Neural cell (in vitro differentiated cells): Measurements from ENCODE around the gene TMEM86A.

Source experiments
- CTCF ChIP-seq: fragments of 450-650 bp; IDR thresholded peaks from 2 replicates; pipeline ENCODE4 v1.5.1; 2014; ENCODE audit warnings: antibody characterized with exemption, mild to moderate bottlenecking, moderate library complexity; ENCODE audit not compliant: poor library complexity, severe bottlenecking
- EP300 ChIP-seq: fragments of 450-650 bp; conservative IDR thresholded peaks from 2 replicates; pipeline ENCODE4 v1.6.1; 2014; ENCODE audit warnings: antibody characterized with exemption, mild to moderate bottlenecking, moderate library complexity; ENCODE audit not compliant: poor library complexity, severe bottlenecking
- EZH2 ChIP-seq: fragments of 200-600, 300-800 bp; shearing (Covaris generic), sonication (generic); IDR thresholded peaks from 2 replicates; pipeline ENCODE4 v1.6.1; 2014; ENCODE audit warnings: antibody characterized with exemption, low read length, borderline replicate concordance, mild to moderate bottlenecking; ENCODE audit not compliant: insufficient read depth, poor library complexity, severe bottlenecking
- MXI1 ChIP-seq: fragments of 450-650 bp; conservative IDR thresholded peaks from 2 replicates; pipeline ENCODE4 v1.6.1; 2014; ENCODE audit warnings: antibody characterized with exemption, mild to moderate bottlenecking; ENCODE audit not compliant: poor library complexity, severe bottlenecking

GRCh38 chr11:18739685-18740084 is 41.1 kb downstream of the TMEM86A start:
- TF ChIP-seq CTCF: no peak
- no peak for TF ChIP-seq EZH2
- TF ChIP-seq MXI1: no peak
- no peak for TF ChIP-seq EP300
